WI38 (cell line): ENCODE data around the gene CCDC88C.

ENCODE experiments used
- H3K4me3 ChIP-seq: 2 replicates; pipeline ENCODE4 v1.5.1; 2011; ENCODE audit warnings: low read depth, mild to moderate bottlenecking, control low read depth, low read length
- TF ChIP-seq, protein P1 (sequence below): IDR thresholded peaks from 2 replicates; pipeline ENCODE4 v1.5.1; 2012; ENCODE audit warnings: low read depth, mild to moderate bottlenecking, control low read depth, low read length

CCDC88C gene

DNA sequence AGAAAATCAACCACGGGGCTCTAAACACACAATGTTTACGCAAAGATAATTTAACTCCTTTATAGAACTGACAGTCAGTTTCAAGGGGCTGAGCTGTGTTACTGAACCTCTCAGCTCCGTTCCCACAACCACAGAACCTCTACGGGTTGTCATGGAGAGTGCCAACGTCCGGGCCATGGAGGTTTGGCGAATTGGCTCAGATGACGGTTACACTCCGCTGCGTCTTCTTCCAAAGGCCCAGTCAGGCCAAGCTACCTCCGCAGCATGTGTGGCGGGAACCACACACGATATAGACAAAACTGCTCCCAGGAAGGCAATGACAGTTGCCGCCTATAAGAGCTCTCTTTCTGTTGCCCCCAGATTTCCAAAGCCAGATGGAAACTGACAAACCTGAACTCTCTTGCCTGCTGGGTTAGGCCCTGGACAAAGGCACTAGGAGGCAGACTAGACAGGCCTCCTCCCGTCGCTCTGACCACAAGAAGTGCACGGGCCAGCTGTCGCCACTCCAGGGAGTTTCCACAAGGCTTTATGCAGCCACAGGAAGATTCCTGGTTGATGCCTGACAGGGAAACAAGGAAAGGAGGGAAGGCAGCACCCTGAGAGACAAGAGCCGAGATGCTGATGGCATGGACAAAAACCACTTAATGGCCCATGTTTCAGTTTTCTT is 30.3 kb downstream of the CCDC88C start:
- H3K4me3 ChIP-seq = no peak overlapping the region
- TF ChIP-seq, protein P1, sequence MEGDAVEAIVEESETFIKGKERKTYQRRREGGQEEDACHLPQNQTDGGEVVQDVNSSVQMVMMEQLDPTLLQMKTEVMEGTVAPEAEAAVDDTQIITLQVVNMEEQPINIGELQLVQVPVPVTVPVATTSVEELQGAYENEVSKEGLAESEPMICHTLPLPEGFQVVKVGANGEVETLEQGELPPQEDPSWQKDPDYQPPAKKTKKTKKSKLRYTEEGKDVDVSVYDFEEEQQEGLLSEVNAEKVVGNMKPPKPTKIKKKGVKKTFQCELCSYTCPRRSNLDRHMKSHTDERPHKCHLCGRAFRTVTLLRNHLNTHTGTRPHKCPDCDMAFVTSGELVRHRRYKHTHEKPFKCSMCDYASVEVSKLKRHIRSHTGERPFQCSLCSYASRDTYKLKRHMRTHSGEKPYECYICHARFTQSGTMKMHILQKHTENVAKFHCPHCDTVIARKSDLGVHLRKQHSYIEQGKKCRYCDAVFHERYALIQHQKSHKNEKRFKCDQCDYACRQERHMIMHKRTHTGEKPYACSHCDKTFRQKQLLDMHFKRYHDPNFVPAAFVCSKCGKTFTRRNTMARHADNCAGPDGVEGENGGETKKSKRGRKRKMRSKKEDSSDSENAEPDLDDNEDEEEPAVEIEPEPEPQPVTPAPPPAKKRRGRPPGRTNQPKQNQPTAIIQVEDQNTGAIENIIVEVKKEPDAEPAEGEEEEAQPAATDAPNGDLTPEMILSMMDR = no peak

DNA sequence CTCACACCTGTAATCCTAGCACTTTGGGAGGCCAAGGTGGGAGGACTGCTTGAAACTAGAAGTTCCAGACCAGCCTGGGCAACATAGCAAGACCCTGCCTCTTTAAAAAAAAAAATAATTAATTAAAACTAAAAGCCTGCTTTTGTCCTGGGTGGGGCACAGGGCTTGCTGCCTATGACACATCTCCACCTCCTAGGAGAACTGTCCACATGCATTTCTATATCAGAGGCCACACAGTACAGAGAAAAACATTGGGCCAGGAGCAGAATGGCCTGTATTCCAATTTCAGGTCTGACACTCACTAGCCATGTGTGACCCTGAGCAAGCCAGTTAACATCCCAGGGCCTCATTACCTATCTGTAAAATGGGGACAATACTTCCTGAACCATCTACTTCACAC is 31.9 kb downstream of the CCDC88C start:
- H3K4me3 ChIP-seq = no peak overlapping the region
- TF ChIP-seq, protein P1 = no peak

- TF ChIP-seq, protein P1 = no peak
- H3K4me3 ChIP-seq = no peak overlapping the region
These were observed 32.4 kb downstream of the CCDC88C start for GRCh38 chr14:91385224-91385623.

- H3K4me3 ChIP-seq = no peak overlapping the region
- TF ChIP-seq, protein P1 = no peak
These were observed 34.2 kb downstream of the CCDC88C start for GRCh38 chr14:91383439-91383838.

- TF ChIP-seq, protein P1 = no peak
These were observed 35.6 kb downstream of the CCDC88C start for GRCh38 chr14:91381801-91382670.

DNA sequence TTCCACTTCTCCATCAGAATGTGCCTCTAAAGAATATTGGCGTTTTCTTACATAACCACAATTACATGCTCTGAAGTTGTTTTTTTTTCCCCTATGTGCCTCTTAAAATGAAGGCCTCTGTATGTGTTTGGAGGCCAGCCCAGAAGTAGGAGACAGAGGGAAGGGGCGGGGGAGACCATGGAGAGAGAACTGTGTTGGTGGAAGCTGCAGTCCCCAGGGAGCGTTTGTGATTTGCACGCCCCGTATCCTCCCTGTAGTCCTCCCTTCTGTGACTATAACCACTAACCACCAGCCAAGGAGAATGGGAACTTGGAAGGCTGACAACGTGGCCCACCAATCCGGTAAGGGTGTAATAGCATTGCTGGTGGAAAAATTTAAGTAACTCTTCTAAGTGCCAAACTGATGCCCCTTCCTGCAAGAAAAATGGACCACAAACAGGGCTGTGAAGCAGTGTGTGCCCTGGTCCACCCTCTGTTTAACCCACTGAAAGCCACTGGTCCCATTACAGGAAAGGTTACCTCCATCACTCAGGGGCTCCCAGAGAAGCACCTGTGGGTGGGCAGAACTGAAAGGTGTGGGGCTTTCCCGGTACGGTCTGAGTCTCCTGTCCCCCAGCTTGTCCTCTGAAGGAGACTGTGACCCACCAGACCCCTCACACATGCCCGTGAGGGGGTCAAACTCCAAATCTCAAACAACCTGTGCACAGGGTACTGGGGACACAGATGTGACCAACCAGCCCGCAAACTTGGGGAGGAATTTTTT is 36.8 kb downstream of the CCDC88C start:
- TF ChIP-seq, protein P1 = no peak
- no peak overlapping the region for H3K4me3 ChIP-seq

More at GRCh38 chr14:91381801-91382670, 35.6 kb downstream of the CCDC88C start:
- H3K4me3 ChIP-seq = no peak overlapping the region
